ENCODE data around the gene RPL11.
"Not testable (repeated sequence)": the region's sequence is repeated elsewhere in the genome, so short reads cannot be mapped to it uniquely, and the experiment has no call there.

The RPL11 gene

GRCh38 chr1:23664837-23665795 is 26.5 kb upstream of the RPL11 start:
- Mint-ChIP-seq H3K9me3 (no peaks in the 10 kb centered on the region), H3K4me1 (ENCODE audit: low read depth) (peaks cover 5% of the 10 kb centered on the region), H3K27me3 (no peaks in the 10 kb centered on the region), H3K36me3 (ENCODE audit: low read depth) (no peaks in the 10 kb centered on the region), H3K27ac (no peak overlapping the region), H3K4me3 (no peak overlapping the region)
- no peak for DNase-seq

GRCh38 chr1:23667411-23667810 is 24.2 kb upstream of the RPL11 start:
- H3K4me1 Mint-ChIP-seq (ENCODE audit: low read depth) = peaks cover 5% of the 10 kb centered on the region
- no peaks in the 10 kb centered on the region for H3K27me3 Mint-ChIP-seq
- no peak overlapping the region for H3K4me3 Mint-ChIP-seq
- H3K9me3 Mint-ChIP-seq = no peaks in the 10 kb centered on the region
- H3K27ac Mint-ChIP-seq = no peak overlapping the region
- no peak for DNase-seq
- no peaks in the 10 kb centered on the region for H3K36me3 Mint-ChIP-seq (ENCODE audit: low read depth)

GRCh38 chr1:23670709-23671108 is 20.9 kb upstream of the RPL11 start:
- Mint-ChIP-seq H3K4me3 (no peak overlapping the region), H3K9me3 (no peaks in the 10 kb centered on the region), H3K27me3 (no peaks in the 10 kb centered on the region), H3K4me1 (ENCODE audit: low read depth) (no peaks in the 10 kb centered on the region), H3K27ac (no peak overlapping the region), H3K36me3 (ENCODE audit: low read depth) (no peaks in the 10 kb centered on the region)
- DNase-seq = no peak

DNA sequence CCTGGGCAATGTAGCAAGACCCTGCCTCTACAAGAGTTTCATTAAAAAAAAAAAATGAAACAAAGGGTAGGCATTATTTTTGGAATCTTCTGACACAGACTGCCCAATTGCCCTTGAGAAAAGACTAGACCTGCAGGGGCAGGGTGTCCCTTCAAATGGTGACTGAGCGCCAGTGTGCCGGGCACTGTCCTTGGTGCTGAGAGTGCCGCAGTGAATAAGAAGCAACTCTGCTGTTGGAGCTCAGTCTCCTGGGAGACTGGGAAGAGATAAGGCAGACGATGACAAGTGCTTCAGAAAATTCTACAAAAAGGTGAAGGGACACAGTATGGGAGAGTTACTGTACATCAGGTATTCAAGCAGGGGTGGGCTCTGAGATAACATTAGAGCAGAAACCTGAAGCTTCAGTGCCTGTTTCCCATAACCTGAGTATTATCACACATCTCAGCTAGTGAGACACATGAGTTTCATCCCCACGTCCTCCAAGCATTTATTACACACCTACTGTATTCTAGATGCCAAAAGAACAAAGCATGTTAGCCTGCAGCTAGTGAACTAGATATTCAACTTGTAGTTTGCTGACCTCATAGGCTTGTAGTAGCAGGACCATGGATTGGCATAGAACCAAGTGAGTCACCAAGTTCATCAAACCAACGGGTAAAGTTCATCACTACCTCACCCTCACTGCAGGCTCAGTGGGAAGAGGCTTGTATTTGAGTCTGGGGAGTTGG is 18.4 kb upstream of the RPL11 start:
- H3K36me3 Mint-ChIP-seq (ENCODE audit: low read depth) = no peaks in the 10 kb centered on the region
- H3K9me3 Mint-ChIP-seq = no peaks in the 10 kb centered on the region
- H3K27ac Mint-ChIP-seq = no peak overlapping the region
- no peaks in the 10 kb centered on the region for H3K4me1 Mint-ChIP-seq (ENCODE audit: low read depth)
- no peak for DNase-seq
- H3K4me3 Mint-ChIP-seq = no peak overlapping the region
- H3K27me3 Mint-ChIP-seq = peaks cover 8% of the 10 kb centered on the region

- no peaks in the 10 kb centered on the region for H3K36me3 Mint-ChIP-seq (ENCODE audit: low read depth)
- no peak for DNase-seq
- no peak overlapping the region for H3K4me3 Mint-ChIP-seq
- H3K27ac Mint-ChIP-seq = no peak overlapping the region
- peaks cover 27% of the 10 kb centered on the region for H3K27me3 Mint-ChIP-seq
- H3K4me1 Mint-ChIP-seq (ENCODE audit: low read depth) = no peaks in the 10 kb centered on the region
- H3K9me3 Mint-ChIP-seq = no peaks in the 10 kb centered on the region
Measured at GRCh38 chr1:23679815-23680214, 11.8 kb upstream of the RPL11 start.

GRCh38 chr1:23682946-23683345 is 8.7 kb upstream of the RPL11 start:
- no peak for DNase-seq
- Mint-ChIP-seq H3K4me1 (ENCODE audit: low read depth) (no peaks in the 10 kb centered on the region), H3K27me3 (peaks cover 20% of the 10 kb centered on the region), H3K4me3 (no peak overlapping the region), H3K36me3 (ENCODE audit: low read depth) (no peaks in the 10 kb centered on the region), H3K27ac (no peak overlapping the region), H3K9me3 (no peaks in the 10 kb centered on the region)

- peaks cover 17% of the 10 kb centered on the region for H3K27me3 Mint-ChIP-seq
Measured at GRCh38 chr1:23684415-23684814, 7.2 kb upstream of the RPL11 start.

GRCh38 chr1:23685197-23685596 is 6.4 kb upstream of the RPL11 start:
- H3K27ac Mint-ChIP-seq; H3K4me1 Mint-ChIP-seq (ENCODE audit: low read depth); H3K36me3 Mint-ChIP-seq (ENCODE audit: low read depth); H3K9me3 Mint-ChIP-seq; DNase-seq; H3K4me3 Mint-ChIP-seq: not testable (repeated sequence)
- H3K27me3 Mint-ChIP-seq = peaks cover 12% of the 10 kb centered on the region

More at GRCh38 chr1:23684415-23684814, 7.2 kb upstream of the RPL11 start:
- no peak for DNase-seq
- Mint-ChIP-seq H3K36me3 (ENCODE audit: low read depth) (no peaks in the 10 kb centered on the region), H3K9me3 (no peaks in the 10 kb centered on the region), H3K4me3 (no peak overlapping the region), H3K4me1 (ENCODE audit: low read depth) (no peaks in the 10 kb centered on the region), H3K27ac (no peak overlapping the region)

DNA sequence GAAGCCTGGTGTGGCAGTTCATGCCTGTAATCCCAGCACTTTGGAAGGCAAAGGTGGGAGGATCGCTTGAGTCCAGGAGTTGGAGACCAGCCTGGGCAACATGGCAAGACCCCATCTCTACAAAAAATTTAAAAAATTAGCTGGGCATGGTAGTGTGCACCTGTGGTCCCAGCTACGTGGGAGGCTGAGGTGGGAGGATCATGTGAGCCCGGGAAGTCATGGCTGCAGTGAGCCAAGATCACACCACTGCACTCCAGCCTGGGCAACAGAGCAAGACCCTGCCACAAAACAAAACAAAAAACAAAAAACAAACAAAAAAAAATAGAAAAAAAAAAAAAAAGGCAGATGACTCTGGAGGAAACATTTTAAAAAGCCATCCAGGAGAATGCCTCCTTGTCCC is 3.9 kb upstream of the RPL11 start:
- H3K4me1 Mint-ChIP-seq (ENCODE audit: low read depth); H3K27me3 Mint-ChIP-seq; DNase-seq; H3K27ac Mint-ChIP-seq; H3K9me3 Mint-ChIP-seq; H3K4me3 Mint-ChIP-seq: not testable (repeated sequence)
- H3K36me3 Mint-ChIP-seq (ENCODE audit: low read depth) = peaks cover 11% of the 10 kb centered on the region

GRCh38 chr1:23688281-23688680 is 3.3 kb upstream of the RPL11 start:
- not testable (repeated sequence) for H3K27me3 Mint-ChIP-seq; H3K27ac Mint-ChIP-seq; H3K9me3 Mint-ChIP-seq; DNase-seq; H3K4me1 Mint-ChIP-seq (ENCODE audit: low read depth); H3K4me3 Mint-ChIP-seq
- peaks cover 17% of the 10 kb centered on the region for H3K36me3 Mint-ChIP-seq (ENCODE audit: low read depth)

- peaks cover 46% of the 10 kb centered on the region for H3K4me1 Mint-ChIP-seq (ENCODE audit: low read depth)
- H3K27ac Mint-ChIP-seq = peak overlapping the region; percentile 99
- peaks cover 58% of the 10 kb centered on the region for H3K36me3 Mint-ChIP-seq (ENCODE audit: low read depth)
- DNase-seq = peak; percentile 60
- no peaks in the 10 kb centered on the region for H3K9me3 Mint-ChIP-seq
- H3K27me3 Mint-ChIP-seq = no peaks in the 10 kb centered on the region
- peak overlapping the region; percentile 98 for H3K4me3 Mint-ChIP-seq
Measured at GRCh38 chr1:23692308-23692871, 784 bp downstream of the RPL11 start.

DNA sequence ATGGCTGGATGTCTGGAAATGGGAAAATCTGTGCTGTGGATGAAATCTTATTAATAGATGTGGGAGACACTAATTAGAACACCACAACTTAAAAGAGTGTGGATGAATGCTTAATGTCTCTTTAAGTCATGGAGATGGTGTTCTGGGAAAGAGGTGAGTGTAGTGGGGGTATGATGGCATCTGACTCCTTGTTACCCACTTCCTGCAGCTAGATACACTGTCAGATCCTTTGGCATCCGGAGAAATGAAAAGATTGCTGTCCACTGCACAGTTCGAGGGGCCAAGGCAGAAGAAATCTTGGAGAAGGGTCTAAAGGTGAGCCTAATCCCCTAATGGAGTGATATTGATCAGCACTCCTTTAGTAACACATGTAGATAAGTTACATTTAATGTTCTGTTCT is 2.0 kb downstream of the RPL11 start:
- Mint-ChIP-seq H3K27ac (peak overlapping the region; percentile 99), H3K4me1 (ENCODE audit: low read depth) (peaks cover 58% of the 10 kb centered on the region), H3K27me3 (no peaks in the 10 kb centered on the region), H3K36me3 (ENCODE audit: low read depth) (peaks cover 71% of the 10 kb centered on the region), H3K4me3 (peak overlapping the region; percentile 98), H3K9me3 (no peaks in the 10 kb centered on the region)
- no peak for DNase-seq

- peaks cover 65% of the 10 kb centered on the region for H3K4me1 Mint-ChIP-seq (ENCODE audit: low read depth)
- no peaks in the 10 kb centered on the region for H3K27me3 Mint-ChIP-seq
- H3K4me3 Mint-ChIP-seq = peak overlapping the region; percentile 98
- DNase-seq = no peak
- H3K36me3 Mint-ChIP-seq (ENCODE audit: low read depth) = peaks cover 78% of the 10 kb centered on the region
- H3K9me3 Mint-ChIP-seq = no peaks in the 10 kb centered on the region
- H3K27ac Mint-ChIP-seq = peak overlapping the region; percentile 99
Measured at GRCh38 chr1:23694371-23694770, 2.8 kb downstream of the RPL11 start.

GRCh38 chr1:23695667-23696066 is 4.1 kb downstream of the RPL11 start:
- Mint-ChIP-seq H3K27me3 (no peaks in the 10 kb centered on the region), H3K9me3 (no peaks in the 10 kb centered on the region), H3K36me3 (ENCODE audit: low read depth) (peaks cover 91% of the 10 kb centered on the region), H3K4me3 (peak overlapping the region; percentile 98), H3K27ac (peak overlapping the region; percentile 99), H3K4me1 (ENCODE audit: low read depth) (peaks cover 75% of the 10 kb centered on the region)
- DNase-seq = no peak
